ENCODE results near the gene PTPRJ.

The PTPRJ gene

DNA sequence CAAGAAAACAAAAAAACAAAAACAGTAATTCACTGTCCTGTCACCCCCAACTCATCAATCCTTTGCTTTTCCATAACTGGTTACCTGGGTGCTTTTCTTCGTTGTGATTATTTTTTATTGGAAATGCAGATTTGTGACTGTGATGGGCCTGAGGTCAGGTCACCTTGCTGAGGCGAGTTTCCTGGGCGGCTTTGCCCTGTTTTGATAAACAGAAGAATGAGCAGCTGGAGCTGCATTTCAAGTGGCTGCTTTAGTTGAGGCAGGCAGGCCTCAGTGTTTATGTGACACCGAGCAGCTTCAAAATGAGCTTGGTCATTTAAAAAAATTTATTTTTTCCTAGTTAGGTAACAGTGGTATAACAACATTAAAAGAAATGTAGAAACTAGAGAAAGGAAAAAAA lies 22.2 kb downstream of the PTPRJ start:
- no peak overlapping the region for H3K4me3 ChIP-seq (ENCODE audit: control insufficient read depth, low read depth, low read length)
- TF ChIP-seq CTCF (IDR thresholded peaks at IDR 0.05; ENCODE audit: control insufficient read depth, insufficient read depth, low read depth, low read length, missing control alignments): no peak
- no peak for DNase-seq (ENCODE audit: low read depth)

DNA sequence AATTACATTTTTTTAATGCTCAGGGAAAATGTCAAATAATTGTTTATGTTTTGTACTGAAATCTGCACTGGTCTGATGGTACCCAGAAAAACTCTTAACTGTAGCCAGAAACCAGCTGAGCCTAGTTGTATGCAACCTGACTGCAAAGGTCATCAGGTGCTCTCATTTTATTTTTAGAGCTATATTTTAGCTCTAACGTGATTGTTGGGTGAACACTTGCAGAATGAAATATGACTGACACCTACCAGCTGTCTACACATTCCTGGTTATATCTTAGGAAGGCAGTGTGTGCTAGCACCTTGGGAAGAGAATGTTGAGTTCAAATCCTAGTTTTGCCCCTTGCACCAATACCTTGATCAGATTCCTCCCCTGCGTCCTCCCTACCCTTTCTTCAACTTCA lies 23.6 kb downstream of the PTPRJ start:
- H3K4me3 ChIP-seq (ENCODE audit: control insufficient read depth, low read depth, low read length): no peak overlapping the region
- no peak for TF ChIP-seq CTCF (IDR thresholded peaks at IDR 0.05; ENCODE audit: control insufficient read depth, insufficient read depth, low read depth, low read length, missing control alignments)
- DNase-seq (ENCODE audit: low read depth): no peak

DNA sequence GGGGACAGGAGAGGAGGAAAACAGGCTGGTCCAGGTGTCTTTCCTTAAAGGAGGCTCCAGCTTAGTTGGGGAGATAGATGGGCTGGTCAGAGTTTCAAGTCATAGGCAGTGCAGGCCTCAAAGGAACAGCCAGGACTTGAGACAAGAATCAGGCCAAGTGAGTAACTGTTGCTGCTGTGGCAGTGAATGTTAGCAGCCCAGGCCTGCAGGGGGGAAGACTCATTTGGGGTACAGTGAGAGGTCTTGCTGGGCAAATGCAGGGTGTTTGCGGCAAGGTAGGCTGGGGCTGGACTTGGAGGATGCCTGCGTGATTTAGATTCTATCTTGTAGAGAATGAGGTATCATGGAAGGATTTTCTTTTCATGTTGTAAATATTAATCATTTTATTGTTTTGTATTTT lies 24.1 kb downstream of the PTPRJ start:
- no peak for DNase-seq (ENCODE audit: low read depth)

DNA sequence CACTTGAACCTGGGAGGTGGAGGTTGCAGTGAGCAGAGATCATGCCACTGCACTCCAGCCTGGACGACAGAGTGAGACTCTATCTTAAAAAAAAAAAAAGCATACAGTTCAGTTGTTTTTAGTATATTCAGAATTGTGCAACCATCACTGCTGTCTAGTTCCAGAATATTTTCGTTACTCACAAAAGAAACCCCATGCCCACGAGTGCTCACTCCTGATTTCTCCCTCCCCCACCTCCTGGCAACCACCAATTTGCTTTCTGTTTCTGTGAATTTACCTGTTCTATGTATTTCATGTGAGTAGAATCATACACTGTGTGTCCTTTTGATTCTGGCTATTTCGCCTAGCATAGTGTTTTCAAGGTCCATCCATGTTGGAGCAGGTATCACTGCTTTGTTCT lies 24.8 kb downstream of the PTPRJ start:
- DNase-seq (ENCODE audit: low read depth): no peak
- no peak overlapping the region for H3K4me3 ChIP-seq (ENCODE audit: control insufficient read depth, low read depth, low read length)
- no peak for TF ChIP-seq CTCF (IDR thresholded peaks at IDR 0.05; ENCODE audit: control insufficient read depth, insufficient read depth, low read depth, low read length, missing control alignments)

More for the DNA sequence above, 24.1 kb downstream of the PTPRJ start:
- no peak for TF ChIP-seq CTCF (IDR thresholded peaks at IDR 0.05; ENCODE audit: control insufficient read depth, insufficient read depth, low read depth, low read length, missing control alignments)
- H3K4me3 ChIP-seq (ENCODE audit: control insufficient read depth, low read depth, low read length): no peak overlapping the region

DNA sequence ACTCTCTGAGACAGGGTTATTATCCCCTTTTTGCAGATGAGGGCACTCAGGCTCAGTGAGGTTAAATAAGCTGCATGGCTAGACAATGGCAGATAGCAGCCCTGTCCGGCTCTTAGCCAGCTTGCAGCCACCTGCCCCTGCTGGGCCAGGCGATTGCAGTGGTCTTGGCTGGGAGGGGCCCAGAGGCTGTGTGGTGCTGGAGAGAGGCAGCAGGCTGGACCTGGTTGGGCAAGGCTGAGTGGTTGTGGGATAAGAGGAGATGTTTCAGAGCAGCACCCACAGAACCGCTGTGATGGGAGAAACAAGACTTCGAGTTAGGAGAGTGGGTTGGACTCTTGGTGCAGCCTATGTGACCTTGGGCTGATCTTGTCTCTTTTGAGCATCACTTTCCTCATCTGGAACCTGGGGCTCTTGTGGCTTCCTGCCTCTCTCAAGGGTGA lies 25.5 kb downstream of the PTPRJ start:
- DNase-seq (ENCODE audit: low read depth): no peak
- H3K4me3 ChIP-seq (ENCODE audit: control insufficient read depth, low read depth, low read length): no peak overlapping the region
- TF ChIP-seq CTCF (IDR thresholded peaks at IDR 0.05; ENCODE audit: control insufficient read depth, insufficient read depth, low read depth, low read length, missing control alignments): no peak

DNA sequence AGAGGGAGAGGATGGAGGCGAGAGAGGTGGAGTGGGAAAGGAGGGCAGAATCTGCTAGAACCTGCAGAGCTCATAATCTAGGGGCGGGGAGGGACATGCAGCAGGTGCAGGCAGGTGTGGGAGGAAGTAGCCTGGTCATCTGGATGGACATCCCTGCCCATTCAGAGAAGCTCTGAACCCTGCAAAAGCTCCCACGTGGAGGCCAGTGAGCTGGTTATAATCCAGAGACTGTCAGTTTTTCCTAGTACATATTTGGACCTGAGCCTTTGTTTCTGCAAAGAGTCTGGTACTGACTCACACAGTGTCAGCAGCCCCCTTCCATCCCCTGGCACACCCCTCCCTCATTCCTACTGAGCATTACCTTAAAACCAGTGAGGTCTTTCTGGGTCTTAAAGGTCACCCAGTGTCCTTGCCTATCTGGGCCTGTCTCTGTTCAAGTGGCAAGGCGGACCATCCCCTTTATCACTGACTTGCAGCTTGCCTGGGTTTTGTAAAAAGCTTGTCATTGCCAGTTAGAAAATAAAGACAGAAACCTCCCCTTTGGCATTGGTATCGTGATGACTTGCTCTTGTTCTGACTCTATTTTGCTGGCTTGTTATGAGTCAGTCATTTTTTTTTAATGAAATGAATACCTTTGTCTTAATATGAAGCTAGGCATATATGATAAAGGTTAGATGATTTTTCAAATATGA lies 26.1 kb downstream of the PTPRJ start:
- no peak overlapping the region for H3K4me3 ChIP-seq (ENCODE audit: control insufficient read depth, low read depth, low read length)
- DNase-seq (ENCODE audit: low read depth): peak; percentile 35
- TF ChIP-seq CTCF (IDR thresholded peaks at IDR 0.05; ENCODE audit: control insufficient read depth, insufficient read depth, low read depth, low read length, missing control alignments): no peak

Data from AG09309 (cell line).